Suprapubic skin (tissue), 3 donors: Measurements from ENCODE around the gene CDH4.

ENCODE experiments used
- POLR2A ChIP-seq, 2 donors: fragments of 450-650 bp; IDR thresholded peaks; one replicate each; pipeline ENCODE4 v1.6.1; 2017; ENCODE audit warnings: antibody characterized with exemption in 2 of 2, mild to moderate bottlenecking in 2 of 2, moderate library complexity in 2 of 2
- TF ChIP-seq, protein P1 (sequence below), 2 donors: fragments of 200-600 bp in 1 of 2; fragments of 450-650 bp in 1 of 2; sonication (generic) in 1 of 2; IDR thresholded peaks; one replicate each; pipeline ENCODE4 v1.5.1; 2016 to 2019; ENCODE audit warnings: antibody characterized with exemption in 2 of 2, mild to moderate bottlenecking in 1 of 2, moderate library complexity in 1 of 2

DNA sequence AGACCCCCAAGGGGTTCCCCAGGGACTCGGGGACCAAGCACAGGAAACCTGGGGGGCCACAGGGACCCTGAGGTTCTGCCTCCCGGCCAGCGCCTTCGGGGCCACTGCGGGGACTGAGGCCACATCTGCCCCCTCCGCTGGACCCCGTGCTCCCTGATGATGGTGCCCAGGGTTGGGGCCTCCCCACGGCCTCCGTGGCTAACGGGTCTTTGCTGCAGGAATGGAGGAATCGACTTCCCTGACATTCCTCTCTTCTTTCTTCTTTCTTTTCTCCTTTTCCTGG is 483.4 kb downstream of the CDH4 start:
- TF ChIP-seq, protein P1, sequence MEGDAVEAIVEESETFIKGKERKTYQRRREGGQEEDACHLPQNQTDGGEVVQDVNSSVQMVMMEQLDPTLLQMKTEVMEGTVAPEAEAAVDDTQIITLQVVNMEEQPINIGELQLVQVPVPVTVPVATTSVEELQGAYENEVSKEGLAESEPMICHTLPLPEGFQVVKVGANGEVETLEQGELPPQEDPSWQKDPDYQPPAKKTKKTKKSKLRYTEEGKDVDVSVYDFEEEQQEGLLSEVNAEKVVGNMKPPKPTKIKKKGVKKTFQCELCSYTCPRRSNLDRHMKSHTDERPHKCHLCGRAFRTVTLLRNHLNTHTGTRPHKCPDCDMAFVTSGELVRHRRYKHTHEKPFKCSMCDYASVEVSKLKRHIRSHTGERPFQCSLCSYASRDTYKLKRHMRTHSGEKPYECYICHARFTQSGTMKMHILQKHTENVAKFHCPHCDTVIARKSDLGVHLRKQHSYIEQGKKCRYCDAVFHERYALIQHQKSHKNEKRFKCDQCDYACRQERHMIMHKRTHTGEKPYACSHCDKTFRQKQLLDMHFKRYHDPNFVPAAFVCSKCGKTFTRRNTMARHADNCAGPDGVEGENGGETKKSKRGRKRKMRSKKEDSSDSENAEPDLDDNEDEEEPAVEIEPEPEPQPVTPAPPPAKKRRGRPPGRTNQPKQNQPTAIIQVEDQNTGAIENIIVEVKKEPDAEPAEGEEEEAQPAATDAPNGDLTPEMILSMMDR (IDR thresholded peaks at IDR 0.05): no peak
- TF ChIP-seq POLR2A (IDR thresholded peaks at IDR 0.05): no peak
